ENCODE data around the gene KCNN2. TPM values are rescaled to one million over a fixed set of nuclear protein-coding genes. Genes with fewer than 3 reads are reported as not detected.
A peak's percentile ranks its signal among the peaks of the same experiment; 100 is the strongest.

KCNN2 gene
- total RNA-seq, 1 donor from 2014 or later: not detected

DNA sequence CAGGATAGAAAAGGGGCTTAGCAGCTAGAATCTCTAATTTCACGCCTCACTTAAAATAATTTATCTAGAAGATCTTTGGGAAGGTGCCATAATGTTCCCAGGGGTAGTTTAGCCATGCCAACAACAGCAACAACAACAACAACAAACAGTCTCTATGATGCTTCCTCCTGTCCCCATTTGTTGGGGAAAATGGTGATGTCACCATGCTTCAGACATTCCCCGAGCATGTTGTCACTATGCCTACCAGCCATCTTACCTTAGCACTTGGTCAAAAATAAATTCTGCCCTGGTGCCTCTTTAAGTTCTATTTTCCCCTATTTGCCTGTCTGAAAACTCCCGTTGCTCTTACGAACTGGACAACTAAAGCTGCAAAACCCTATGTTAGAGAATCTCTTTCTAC lies 76.6 kb downstream of the KCNN2 start:
- no peak for DNase-seq (ENCODE audit: low read depth)
- TF ChIP-seq, protein P1, sequence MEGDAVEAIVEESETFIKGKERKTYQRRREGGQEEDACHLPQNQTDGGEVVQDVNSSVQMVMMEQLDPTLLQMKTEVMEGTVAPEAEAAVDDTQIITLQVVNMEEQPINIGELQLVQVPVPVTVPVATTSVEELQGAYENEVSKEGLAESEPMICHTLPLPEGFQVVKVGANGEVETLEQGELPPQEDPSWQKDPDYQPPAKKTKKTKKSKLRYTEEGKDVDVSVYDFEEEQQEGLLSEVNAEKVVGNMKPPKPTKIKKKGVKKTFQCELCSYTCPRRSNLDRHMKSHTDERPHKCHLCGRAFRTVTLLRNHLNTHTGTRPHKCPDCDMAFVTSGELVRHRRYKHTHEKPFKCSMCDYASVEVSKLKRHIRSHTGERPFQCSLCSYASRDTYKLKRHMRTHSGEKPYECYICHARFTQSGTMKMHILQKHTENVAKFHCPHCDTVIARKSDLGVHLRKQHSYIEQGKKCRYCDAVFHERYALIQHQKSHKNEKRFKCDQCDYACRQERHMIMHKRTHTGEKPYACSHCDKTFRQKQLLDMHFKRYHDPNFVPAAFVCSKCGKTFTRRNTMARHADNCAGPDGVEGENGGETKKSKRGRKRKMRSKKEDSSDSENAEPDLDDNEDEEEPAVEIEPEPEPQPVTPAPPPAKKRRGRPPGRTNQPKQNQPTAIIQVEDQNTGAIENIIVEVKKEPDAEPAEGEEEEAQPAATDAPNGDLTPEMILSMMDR (IDR thresholded peaks at IDR 0.05; ENCODE audit: insufficient read depth, low read length, severe bottlenecking): no peak
- no peak for FAIRE-seq
- H3K36me3 ChIP-seq (ENCODE audit: control insufficient read depth, insufficient read depth, low read length): no peaks in the 10 kb centered on the region
- H3K4me3 ChIP-seq (ENCODE audit: low read depth, low read length): no peak overlapping the region
- H3K27me3 ChIP-seq (ENCODE audit: control insufficient read depth, insufficient read depth, low read length): no peaks in the 10 kb centered on the region

DNA sequence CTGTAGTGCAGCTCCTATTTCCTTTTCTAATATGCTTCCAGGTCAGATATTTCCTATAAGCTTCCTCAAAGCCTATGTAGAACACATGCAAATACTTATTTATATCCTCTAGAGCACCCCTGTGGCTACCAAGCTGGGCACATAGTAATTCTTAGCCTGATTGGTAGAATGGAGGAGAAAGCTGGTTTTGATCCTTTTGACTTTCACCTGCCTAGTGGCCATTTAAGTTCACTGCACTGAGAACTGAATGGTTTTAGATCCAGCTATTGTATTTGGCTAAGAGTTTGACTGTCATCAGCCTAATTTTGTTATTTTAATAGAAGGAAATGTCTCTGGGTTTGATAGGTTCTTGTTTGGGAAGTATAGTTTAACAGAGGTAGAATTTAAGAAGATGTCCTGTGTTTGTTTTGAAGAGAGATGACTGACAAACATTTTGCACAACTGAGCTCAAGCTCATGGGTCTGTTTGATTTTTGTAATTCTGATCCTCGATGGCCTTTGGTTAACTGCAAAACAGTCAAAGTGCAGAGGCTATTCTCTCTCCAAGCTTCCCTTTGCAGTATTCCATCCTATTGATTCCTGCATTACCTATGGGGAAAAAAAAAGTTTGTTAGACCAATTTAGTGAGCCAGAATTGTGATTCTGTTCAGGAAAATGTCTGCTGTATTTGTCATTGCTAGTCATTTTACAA lies 85.4 kb downstream of the KCNN2 start:
- Histone ChIP-seq H3K36me3 (ENCODE audit: control insufficient read depth, insufficient read depth, low read length) (no peaks in the 10 kb centered on the region), H3K4me3 (ENCODE audit: low read depth, low read length) (no peak overlapping the region), H3K27me3 (ENCODE audit: control insufficient read depth, insufficient read depth, low read length) (no peaks in the 10 kb centered on the region)
- TF ChIP-seq, protein P1 (IDR thresholded peaks at IDR 0.05; ENCODE audit: insufficient read depth, low read length, severe bottlenecking): no peak
- FAIRE-seq (no peak), DNase-seq (ENCODE audit: low read depth) (peak; percentile 6)

DNA sequence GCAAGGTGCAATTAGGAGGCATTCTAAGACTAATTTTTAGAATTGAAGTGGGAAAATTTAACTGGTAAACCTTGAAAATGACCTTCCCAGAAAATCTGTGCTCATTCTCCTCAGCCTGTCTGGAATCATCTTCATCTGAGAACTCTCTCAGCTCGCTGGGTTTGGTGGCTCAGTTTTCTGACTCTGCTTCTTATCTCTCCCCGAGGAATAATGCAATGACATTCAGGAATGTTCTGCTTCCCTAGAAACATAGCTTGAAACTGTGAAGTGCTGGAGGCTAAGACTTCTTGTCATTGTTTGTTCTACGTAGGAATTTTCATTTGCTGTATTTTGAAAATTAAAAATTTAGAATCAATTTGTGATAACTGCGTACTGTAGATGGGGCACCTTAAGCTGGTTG lies 86.6 kb downstream of the KCNN2 start:
- Histone ChIP-seq H3K27me3 (ENCODE audit: control insufficient read depth, insufficient read depth, low read length) (no peaks in the 10 kb centered on the region), H3K36me3 (ENCODE audit: control insufficient read depth, insufficient read depth, low read length) (no peaks in the 10 kb centered on the region), H3K4me3 (ENCODE audit: low read depth, low read length) (no peak overlapping the region)
- DNase-seq (ENCODE audit: low read depth) (no peak), FAIRE-seq (no peak)
- TF ChIP-seq, protein P1 (IDR thresholded peaks at IDR 0.05; ENCODE audit: insufficient read depth, low read length, severe bottlenecking): no peak

DNA sequence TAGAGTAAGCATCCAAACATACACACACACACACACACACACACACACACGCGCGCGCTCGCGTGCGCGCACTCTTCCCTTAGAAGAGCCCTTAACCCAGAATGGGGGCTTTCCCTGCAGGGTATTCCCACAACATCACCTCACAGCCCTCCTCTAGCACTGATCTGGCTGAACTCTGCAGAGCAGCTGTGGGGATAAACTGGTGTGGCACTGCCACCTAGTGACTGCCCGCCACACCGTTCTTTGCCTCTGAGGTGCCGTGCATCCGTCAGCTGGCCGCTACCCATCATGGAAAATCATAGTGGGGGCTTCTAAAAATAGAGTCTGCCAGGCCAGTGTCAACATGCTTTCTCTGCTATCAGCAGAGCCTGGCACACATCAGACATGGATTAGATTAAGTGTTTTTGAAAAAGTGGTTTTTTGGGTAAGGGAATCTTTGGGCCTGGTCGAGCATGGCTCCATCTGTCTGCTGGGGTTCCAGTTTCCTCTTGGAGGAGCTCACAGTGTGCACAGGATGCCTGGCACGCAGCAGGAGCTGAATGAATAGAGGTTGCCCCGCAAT lies 88.1 kb downstream of the KCNN2 start:
- Histone ChIP-seq H3K27me3 (ENCODE audit: control insufficient read depth, insufficient read depth, low read length) (no peaks in the 10 kb centered on the region), H3K36me3 (ENCODE audit: control insufficient read depth, insufficient read depth, low read length) (no peaks in the 10 kb centered on the region), H3K4me3 (ENCODE audit: low read depth, low read length) (no peak overlapping the region)
- DNase-seq (ENCODE audit: low read depth) (peak; percentile 33), FAIRE-seq (no peak)
- TF ChIP-seq, protein P1 (IDR thresholded peaks at IDR 0.05; ENCODE audit: insufficient read depth, low read length, severe bottlenecking): peak; percentile 88

DNA sequence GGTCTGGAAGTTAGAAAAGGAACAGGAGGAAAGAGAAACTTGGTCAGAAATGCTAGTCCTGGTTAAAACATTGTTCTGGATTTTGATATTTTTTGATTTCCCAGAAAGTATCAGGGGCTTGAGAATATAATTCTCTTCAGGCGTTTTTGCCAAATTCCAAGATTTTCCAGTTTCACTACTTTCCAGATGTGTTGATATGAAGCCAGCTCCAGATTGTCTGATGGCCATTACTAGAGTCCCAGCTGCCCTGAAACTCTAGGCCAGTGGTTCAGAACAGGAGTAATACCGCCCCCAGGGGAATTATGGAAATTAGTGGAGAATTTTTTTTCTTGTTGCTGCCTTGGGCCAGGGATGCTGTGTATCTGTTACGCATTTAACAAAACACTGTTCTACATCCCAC lies 88.6 kb downstream of the KCNN2 start:
- Histone ChIP-seq H3K36me3 (ENCODE audit: control insufficient read depth, insufficient read depth, low read length) (no peaks in the 10 kb centered on the region), H3K4me3 (ENCODE audit: low read depth, low read length) (no peak overlapping the region), H3K27me3 (ENCODE audit: control insufficient read depth, insufficient read depth, low read length) (no peaks in the 10 kb centered on the region)
- no peak for FAIRE-seq
- TF ChIP-seq, protein P1 (IDR thresholded peaks at IDR 0.05; ENCODE audit: insufficient read depth, low read length, severe bottlenecking): no peak
- no peak for DNase-seq (ENCODE audit: low read depth)

DNA sequence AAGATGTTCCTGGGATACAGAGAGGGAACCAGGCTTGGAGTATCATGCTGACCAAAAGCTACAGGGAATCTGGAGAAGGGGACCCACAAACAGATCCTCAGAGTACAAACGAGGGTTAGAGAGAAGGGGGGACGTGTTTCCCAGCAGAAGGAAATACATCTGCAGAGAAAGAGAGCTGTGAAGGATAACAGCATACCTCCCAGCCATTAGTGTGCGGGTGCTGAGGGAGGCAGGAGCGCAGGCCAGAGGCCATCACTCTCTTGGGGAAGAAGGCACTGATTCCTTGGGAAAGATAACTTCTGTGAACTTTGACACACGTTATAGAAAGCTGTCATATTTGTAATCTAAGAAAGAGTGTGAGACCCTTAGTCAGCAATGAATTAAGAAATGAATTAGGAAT lies 96.9 kb downstream of the KCNN2 start:
- Histone ChIP-seq H3K36me3 (ENCODE audit: control insufficient read depth, insufficient read depth, low read length) (no peaks in the 10 kb centered on the region), H3K27me3 (ENCODE audit: control insufficient read depth, insufficient read depth, low read length) (no peaks in the 10 kb centered on the region), H3K4me3 (ENCODE audit: low read depth, low read length) (no peak overlapping the region)
- no peak for DNase-seq (ENCODE audit: low read depth)
- no peak for FAIRE-seq
- TF ChIP-seq, protein P1 (IDR thresholded peaks at IDR 0.05; ENCODE audit: insufficient read depth, low read length, severe bottlenecking): no peak
